GM10266 (cell line): ENCODE results near the gene TIMM22.

Experiments
- DNase-seq: peaks from one replicate; pipeline ENCODE4 v3.0.0; 2012; ENCODE audit errors: extremely low spot score
- CTCF ChIP-seq: IDR thresholded peaks from 2 replicates; pipeline ENCODE4 v1.5.1; 2012; ENCODE audit warnings: mild to moderate bottlenecking, low read depth; ENCODE audit not compliant: control insufficient read depth, insufficient read depth; ENCODE audit errors: missing control alignments

TIMM22 gene

DNA sequence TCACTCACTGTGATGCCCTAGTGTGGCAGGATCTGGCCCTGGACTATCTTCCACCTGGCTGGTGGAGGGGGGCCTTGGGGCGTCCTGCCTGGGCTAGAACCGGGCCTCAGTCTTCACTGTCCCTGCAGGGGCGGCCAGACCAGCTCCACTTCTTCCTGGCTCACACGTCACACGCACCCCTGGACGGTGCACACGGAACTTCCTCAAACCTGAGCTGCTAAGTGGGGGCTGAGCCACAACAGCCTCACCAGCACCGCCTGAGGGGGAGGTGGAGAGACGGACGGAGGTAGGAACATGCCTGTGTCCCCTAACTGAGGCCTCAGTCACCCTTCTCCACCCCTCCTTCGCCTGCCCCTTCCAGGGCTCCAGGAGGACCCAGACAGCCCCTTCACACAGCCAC lies 36.6 kb downstream of the TIMM22 start:
- no peak for DNase-seq
- no peak for TF ChIP-seq CTCF

DNA sequence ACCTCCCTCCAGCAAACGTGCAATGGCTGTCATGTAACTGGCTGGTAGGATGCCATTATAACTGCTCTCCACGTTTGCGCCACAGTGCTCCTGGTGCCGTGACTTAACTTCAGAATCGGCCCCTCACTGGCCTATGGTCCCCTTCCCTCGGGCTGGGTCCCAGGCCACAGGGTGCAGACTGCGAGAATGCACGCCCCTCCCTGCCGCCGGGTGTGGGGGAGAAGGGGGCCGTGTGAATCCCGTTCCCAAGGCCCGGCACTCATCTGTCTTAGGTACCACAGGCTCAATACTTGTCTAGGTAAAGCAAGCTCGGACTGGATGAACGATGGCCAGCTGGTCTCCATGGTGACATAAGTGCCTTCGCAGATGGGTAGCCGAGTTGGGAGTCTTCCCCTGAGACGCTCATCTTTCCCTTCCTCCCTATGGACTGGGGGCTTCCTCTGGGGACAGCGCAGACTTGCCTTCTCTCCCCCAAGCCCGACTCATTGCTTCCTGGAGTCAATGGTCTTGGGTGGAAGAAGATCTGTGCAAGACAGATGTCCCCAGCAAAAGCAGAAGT lies 37.8 kb downstream of the TIMM22 start:
- TF ChIP-seq CTCF, result no peak
- DNase-seq, result no peak

DNA sequence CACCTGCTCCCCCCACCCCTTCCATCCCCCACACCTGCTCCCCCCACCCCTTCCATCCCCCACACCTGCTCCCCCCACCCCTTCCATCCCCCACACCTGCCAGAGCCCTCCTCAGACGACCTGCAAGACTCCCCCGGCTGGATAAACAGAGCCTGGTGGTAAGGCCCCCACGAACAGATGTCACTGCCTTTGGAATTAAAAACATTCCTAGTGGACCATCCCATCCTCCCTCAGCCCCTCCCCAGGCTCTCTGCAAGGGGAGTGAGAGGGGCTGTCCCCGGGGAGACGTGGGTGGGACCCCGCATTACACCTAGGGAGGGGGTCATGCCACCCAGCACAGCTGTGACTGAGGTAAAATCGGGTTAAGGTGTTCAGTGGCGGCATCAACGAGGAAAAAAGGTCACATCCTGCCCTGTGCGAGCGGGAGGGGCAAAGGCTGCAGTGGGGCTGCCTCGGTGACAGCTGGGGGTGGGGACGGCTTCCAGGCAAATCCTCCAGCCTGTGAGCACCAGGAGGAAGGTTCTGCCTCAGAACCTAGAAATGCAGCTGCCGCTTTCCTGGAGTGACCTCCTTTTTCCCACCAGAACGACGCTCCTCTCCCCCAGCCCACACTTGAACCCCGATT lies 38.7 kb downstream of the TIMM22 start:
- DNase-seq, result no peak
- no peak for TF ChIP-seq CTCF

DNA sequence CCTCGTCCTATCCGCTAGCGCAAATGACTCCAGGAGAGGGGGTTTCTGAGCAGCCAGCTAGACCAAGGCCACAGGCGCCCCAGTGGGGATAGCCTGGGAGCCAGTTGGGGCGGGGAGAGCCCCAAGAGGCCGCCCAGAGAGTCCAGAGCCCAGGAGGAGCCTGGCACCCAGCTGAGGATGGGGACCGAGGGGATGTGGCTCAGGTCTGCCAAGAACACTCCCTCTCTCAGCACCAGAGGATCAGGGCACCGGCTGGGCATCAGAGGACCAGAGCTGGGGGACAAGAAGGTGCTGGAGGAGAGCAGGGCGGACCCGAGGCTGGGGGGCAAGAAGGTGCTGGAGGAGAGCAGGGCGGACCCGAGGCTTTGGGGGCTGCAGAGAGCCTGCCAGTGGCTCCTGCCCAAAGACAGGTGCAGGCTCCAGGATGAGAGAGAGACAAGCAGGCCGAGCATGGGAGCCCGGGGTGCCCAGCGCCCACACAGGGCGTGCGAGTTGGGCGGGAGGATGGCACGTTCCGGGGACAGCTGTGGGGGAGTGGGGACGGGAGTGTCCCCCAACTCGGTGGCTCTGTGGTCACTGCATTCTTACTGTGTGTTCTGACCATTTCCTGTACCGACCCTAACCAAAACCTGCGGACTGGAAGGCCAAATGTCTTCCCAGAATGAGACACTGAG lies 39.4 kb downstream of the TIMM22 start:
- no peak for DNase-seq
- no peak for TF ChIP-seq CTCF

DNA sequence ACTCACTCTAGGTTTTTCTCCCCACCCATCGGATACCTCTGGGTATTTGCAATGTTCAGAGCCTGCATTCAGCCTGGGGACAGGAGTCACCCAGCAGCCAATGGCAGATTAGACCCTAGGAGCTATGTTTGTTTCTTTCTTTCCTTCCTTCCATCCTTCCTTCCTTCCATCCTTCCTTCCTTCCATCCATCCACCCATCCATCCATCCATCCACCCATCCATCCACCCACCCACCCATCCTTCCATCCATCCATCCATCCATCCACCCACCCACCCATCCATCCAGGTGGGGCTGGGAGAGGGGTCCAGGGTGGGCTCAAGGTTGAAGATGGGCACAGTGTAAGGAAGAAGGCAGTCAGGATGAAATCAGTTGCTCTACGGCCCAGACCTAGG lies 39.9 kb downstream of the TIMM22 start:
- TF ChIP-seq CTCF, result no peak

DNA sequence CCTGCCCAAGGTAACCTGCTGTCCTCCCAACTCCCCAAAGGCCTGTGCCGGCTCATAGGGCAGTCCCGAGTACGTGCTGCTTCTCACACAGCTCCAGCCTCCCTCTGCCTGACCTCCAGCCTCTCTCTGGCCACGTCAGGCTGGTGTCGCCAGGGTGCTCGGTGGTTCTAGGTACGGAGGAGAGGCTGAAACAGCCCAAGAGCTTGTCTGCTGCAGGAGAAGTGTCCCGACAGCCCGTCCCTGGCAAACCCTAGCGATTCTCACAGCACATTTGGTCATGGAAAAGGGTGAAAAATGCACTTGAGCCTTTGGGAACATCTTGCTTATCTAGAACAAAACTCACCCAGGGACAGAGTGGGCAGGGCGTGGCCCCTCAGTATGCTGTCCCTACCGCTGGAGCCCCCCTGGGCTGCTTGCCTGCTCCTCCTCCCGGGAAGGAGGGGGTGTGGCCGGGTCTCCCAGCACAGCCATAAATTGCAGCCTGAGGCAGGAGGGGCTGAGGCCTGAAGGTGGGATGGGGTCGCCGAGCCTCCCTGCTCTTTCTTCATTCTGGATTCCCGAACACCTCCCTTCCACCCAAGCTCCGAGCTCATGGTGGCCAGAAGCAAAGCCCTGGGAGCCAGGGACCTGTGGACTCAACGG lies 40.4 kb downstream of the TIMM22 start:
- DNase-seq, result no peak
- TF ChIP-seq CTCF, result no peak

More for the DNA sequence above, 39.9 kb downstream of the TIMM22 start:
- no peak for DNase-seq
